GM12878 (cell line): Measurements from ENCODE around the gene FSIP1. TPM values are rescaled to one million over a fixed set of nuclear protein-coding genes. Genes with fewer than 3 reads are reported as not detected.

Experiments used
- ATAC-seq: fragments of 200-7000 bp; cut with Tn5 transposase; 3 replicates; pipeline ENCODE4 v1.9.1; 2020; ENCODE audit warnings: mild to moderate bottlenecking, moderate library complexity
- BruUV-seq: library from RNA; stranded (reverse); fragments of 400-500 nt; replicated peaks from 2 replicates; lab custom pipeline; 2021; lab: Mats Ljungman, UMichigan
- CTCF ChIA-PET: fragments of 300-600 bp; sonication (Branson Sonifier 250); formaldehyde crosslinking; extraction: SDS; loops from one replicate; lab custom pipeline; 2021; ENCODE audit warnings: inconsistent platforms; lab: Yijun Ruan, JAX
- POLR2A ChIA-PET: fragments of 350-600 bp; formaldehyde crosslinking; extraction: SDS; loops from one replicate; lab custom pipeline; 2021; ENCODE audit warnings: inconsistent platforms; lab: Charles Lee
- RAD21 ChIA-PET: fragments of 300-600 bp; sonication (Branson Sonifier 250); formaldehyde crosslinking; loops from one replicate; lab custom pipeline; 2023; ENCODE audit warnings: antibody characterized with exemption; ENCODE audit not compliant: unreplicated experiment; lab: Charles Lee
- SMC1A ChIA-PET: fragments of 300-600 bp; sonication (Branson Sonifier 250); formaldehyde crosslinking; loops from one replicate; lab custom pipeline; 2023; ENCODE audit not compliant: unreplicated experiment, uncharacterized antibody; lab: Charles Lee
- DNase-seq: peaks from one replicate; pipeline ENCODE4 v3.0.0-alpha.2; 2011; ENCODE audit warnings: low read depth, low spot score
- FAIRE-seq: peaks from 3 replicates; lab custom pipeline; 2011; peaks lifted over from hg19 to GRCh38; lab: Jason Lieb, UNC
- H2AFZ ChIP-seq: 2 replicates; pipeline ENCODE4 v1.6.0; 2011; ENCODE audit warnings: low read depth, low read length, control low read depth; ENCODE audit not compliant: control insufficient read depth
- H3K27ac ChIP-seq: 2 replicates; pipeline ENCODE4 v1.5.1; 2011; ENCODE audit warnings: control low read depth; ENCODE audit not compliant: control insufficient read depth, insufficient read depth
- H3K27me3 ChIP-seq, 2 experiments: replicated peaks in 1 of 2; 2 replicates each; pipeline versions ENCODE4 v1.6.0 to v1.6.1; 2011; ENCODE audit warnings: low read length in 1 of 2; ENCODE audit not compliant: control insufficient read depth in 2 of 2, insufficient read depth in 2 of 2
- H3K36me3 ChIP-seq, 2 experiments: 2 replicates each; pipeline ENCODE4 v1.5.1; 2011; ENCODE audit warnings: low read length in 1 of 2; ENCODE audit not compliant: control insufficient read depth in 2 of 2, insufficient read depth in 2 of 2
- H3K4me1 ChIP-seq: 2 replicates; pipeline ENCODE4 v1.6.1; 2011; ENCODE audit warnings: mild to moderate bottlenecking, low read length, moderate library complexity, mixed read lengths; ENCODE audit not compliant: control insufficient read depth, insufficient read depth
- H3K4me2 ChIP-seq: 2 replicates; pipeline ENCODE4 v1.6.0; 2011; ENCODE audit warnings: control low read depth; ENCODE audit not compliant: control insufficient read depth, insufficient read depth
- H3K4me3 ChIP-seq: fragments of 200-600 bp; sonication (generic); 2 replicates; pipeline ENCODE4 v1.5.1; 2016
- H3K79me2 ChIP-seq: 2 replicates; pipeline ENCODE4 v1.6.0; 2011; ENCODE audit warnings: low read length; ENCODE audit not compliant: control insufficient read depth, insufficient read depth
- H3K9ac ChIP-seq: 2 replicates; pipeline ENCODE4 v1.8.0; 2011; ENCODE audit warnings: low read length, control low read depth, mixed read lengths; ENCODE audit not compliant: control insufficient read depth, insufficient read depth
- H3K9me3 ChIP-seq: replicated peaks from 3 replicates; pipeline ENCODE4 v1.5.1; 2011; ENCODE audit warnings: mild to moderate bottlenecking, low read length; ENCODE audit not compliant: control insufficient read depth, insufficient read depth
- H4K20me1 ChIP-seq: 2 replicates; pipeline ENCODE4 v1.6.0; 2011; ENCODE audit not compliant: control insufficient read depth, insufficient read depth
- ATF7 ChIP-seq: fragments of 450-650 bp; IDR thresholded peaks from 2 replicates; pipeline ENCODE4 v1.6.1; 2016; ENCODE audit warnings: low read depth, mild to moderate bottlenecking
- BACH1 ChIP-seq: fragments of 450-650 bp; IDR thresholded peaks from 2 replicates; pipeline ENCODE4 v1.6.1; 2017; ENCODE audit warnings: mild to moderate bottlenecking, borderline replicate concordance
- ELK1 ChIP-seq: IDR thresholded peaks from 2 replicates; pipeline ENCODE4 v1.6.1; 2012; ENCODE audit warnings: low read depth, low read length, improper control_type of control experiment
- EZH2 ChIP-seq: IDR thresholded peaks from 2 replicates; pipeline ENCODE4 v1.6.1; 2012; ENCODE audit warnings: low read depth, mild to moderate bottlenecking, control low read depth, inconsistent platforms, low read length, borderline replicate concordance; ENCODE audit not compliant: control insufficient read depth
- FOXK2 ChIP-seq: fragments of 450-650 bp; IDR thresholded peaks from 2 replicates; pipeline ENCODE4 v1.6.1; 2017; ENCODE audit warnings: mild to moderate bottlenecking, moderate library complexity
- IKZF2 ChIP-seq, 2 experiments: fragments of 450-650 bp; IDR thresholded peaks; 2 replicates each; pipeline ENCODE4 v1.6.1; 2017; ENCODE audit warnings: mild to moderate bottlenecking in 2 of 2, moderate library complexity in 2 of 2
- IRF4 ChIP-seq: IDR thresholded peaks from 2 replicates; pipeline ENCODE4 v1.6.1; 2011; ENCODE audit warnings: low read depth, low read length
- KAT2A ChIP-seq: conservative IDR thresholded peaks from 2 replicates; pipeline ENCODE4 v1.6.1; 2011; ENCODE audit warnings: low read depth, low read length; ENCODE audit not compliant: control insufficient read depth
- MTA2 ChIP-seq: fragments of 450-650 bp; IDR thresholded peaks from 2 replicates; pipeline ENCODE4 v1.6.1; 2016; ENCODE audit warnings: low read depth, mild to moderate bottlenecking, moderate library complexity
- NFYA ChIP-seq: IDR thresholded peaks from 2 replicates; pipeline ENCODE4 v1.6.1; 2011; ENCODE audit warnings: low read depth, mild to moderate bottlenecking, low read length, improper control_type of control experiment, borderline replicate concordance
- NFYB ChIP-seq: IDR thresholded peaks from 2 replicates; pipeline ENCODE4 v1.6.1; 2011; ENCODE audit warnings: low read depth, mild to moderate bottlenecking, low read length, improper control_type of control experiment, moderate library complexity; ENCODE audit not compliant: insufficient read depth
- PKNOX1 ChIP-seq: fragments of 450-650 bp; IDR thresholded peaks from 2 replicates; pipeline ENCODE4 v1.6.1; 2016; ENCODE audit warnings: mild to moderate bottlenecking
- SP1 ChIP-seq: IDR thresholded peaks from one replicate; pipeline ENCODE4 v1.6.1; 2011; ENCODE audit warnings: low read depth, low read length
- TARDBP ChIP-seq: IDR thresholded peaks from 2 replicates; pipeline ENCODE4 v1.6.1; 2016; ENCODE audit warnings: borderline replicate concordance
- WGBS: methylation state at CpG from one replicate; pipeline ENCODE4 v1.1.6; 2016; ENCODE audit warnings: low lambda C conversion rate; ENCODE audit not compliant: insufficient replicate concordance, insufficient coverage; ENCODE audit errors: missing lambda C conversion rate; 5-methylcytosine and 5-hydroxymethylcytosine counted together
- in situ Hi-C: fragments of 300-500 bp; cut with MboI; formaldehyde crosslinking; loops from 9 replicates; pipeline ENCODE4 v1.14.3; 2018; ENCODE audit warnings: mixed read lengths
- intact Hi-C: fragments of 100-400 bp; cut with micrococcal nuclease; formaldehyde crosslinking; loops from one replicate; pipeline ENCODE4 v1.14.2; 2022; ENCODE audit not compliant: unreplicated experiment
- polyA plus RNA-seq, 11 experiments: library from polyadenylated mRNA; depleted of rRNA in 4 of 11; unstranded in 6 of 11; stranded (reverse) in 5 of 11; fragments of >200 nt; fragmentation: Nextera tagmentation in 4 of 11; fragmentation: Illumina TruSeq in 1 of 11; extraction: Ambion mirVana in 4 of 11; extraction: Trizol in 1 of 11; gene quantifications; 1 replicate in 1 of 11; 2 replicates in 10 of 11; pipeline versions ENCODE4 v1.2.1 to v1.2.3, GENCODE V29; 2011 to 2016; ENCODE audit warnings: inconsistent platforms in 2 of 11, missing spikeins in 2 of 11, low read depth in 1 of 11
- total RNA-seq, 4 experiments: library from RNA; depleted of rRNA in 3 of 4; stranded (reverse); fragments of >200 nt in 3 of 4; fragmentation: Illumina TruSeq in 1 of 4; extraction: Trizol in 1 of 4; gene quantifications; 2 replicates each; pipeline versions ENCODE4 v1.2.1 to v1.2.3, GENCODE V29; 2013 to 2021
- TF ChIP-seq, protein P1 (sequence below): fragments of 450-650 bp; IDR thresholded peaks from 2 replicates; pipeline ENCODE4 v1.6.1; 2018; ENCODE audit warnings: borderline replicate concordance, mild to moderate bottlenecking; ENCODE audit not compliant: partially characterized antibody

The FSIP1 gene
- total and polyA plus RNA-seq, 10 of the 15 experiments (the other 5 are each of a cell fraction or from before 2014, with no cell fraction given) = 0.15 to 0.67 (median 0.35) TPM

GRCh38 chr15:39685367-39685766 lies 97.3 kb downstream of the FSIP1 start:
- peak; percentile 49; the same call in 2 of the 3 replicates for ATAC-seq

More at GRCh38 chr15:39685367-39685766, 97.3 kb downstream of the FSIP1 start:
- BruUV-seq = no TSS peak
- no peak overlapping the region for H3K4me3 ChIP-seq
- ChIA-PET RAD21 (interaction anchor here (0.7 to 4.8 kb wide), 17 partner anchors 12 to 422 kb away, joined by 3 to 137 read pairs (median 3); partner anchors contain the start of gene FSIP1), SMC1A (interaction anchor here (0.6 to 9.2 kb wide), 19 partner anchors 10 to 190 kb away, joined by 3 to 220 read pairs (median 4); no protein-coding TSS in a partner anchor), CTCF (interaction anchor here (0.6 to 14.1 kb wide), 36 partner anchors 9 to 1870 kb away, joined by 3 to 400 read pairs (median 4); partner anchors contain the start of gene FSIP1), POLR2A (no interaction called here)
- no peak overlapping the region for H3K4me2 ChIP-seq
- TF ChIP-seq TARDBP (no peak), IKZF2 (IDR thresholded peaks at IDR 0.05) (peak in 1 of 2 experiments; percentile 38; a peak in 1 of 4 replicates), ATF7 (no peak), IRF4 (no peak), FOXK2 (no peak), SP1 (no peak), BACH1 (no peak), ELK1 (no peak), MTA2 (peak; percentile 51; the same call in 1 of the 2 replicates), EZH2 (no peak), KAT2A (no peak), NFYB (no peak), NFYA (no peak), PKNOX1 (no peak)
- TF ChIP-seq, protein P1, sequence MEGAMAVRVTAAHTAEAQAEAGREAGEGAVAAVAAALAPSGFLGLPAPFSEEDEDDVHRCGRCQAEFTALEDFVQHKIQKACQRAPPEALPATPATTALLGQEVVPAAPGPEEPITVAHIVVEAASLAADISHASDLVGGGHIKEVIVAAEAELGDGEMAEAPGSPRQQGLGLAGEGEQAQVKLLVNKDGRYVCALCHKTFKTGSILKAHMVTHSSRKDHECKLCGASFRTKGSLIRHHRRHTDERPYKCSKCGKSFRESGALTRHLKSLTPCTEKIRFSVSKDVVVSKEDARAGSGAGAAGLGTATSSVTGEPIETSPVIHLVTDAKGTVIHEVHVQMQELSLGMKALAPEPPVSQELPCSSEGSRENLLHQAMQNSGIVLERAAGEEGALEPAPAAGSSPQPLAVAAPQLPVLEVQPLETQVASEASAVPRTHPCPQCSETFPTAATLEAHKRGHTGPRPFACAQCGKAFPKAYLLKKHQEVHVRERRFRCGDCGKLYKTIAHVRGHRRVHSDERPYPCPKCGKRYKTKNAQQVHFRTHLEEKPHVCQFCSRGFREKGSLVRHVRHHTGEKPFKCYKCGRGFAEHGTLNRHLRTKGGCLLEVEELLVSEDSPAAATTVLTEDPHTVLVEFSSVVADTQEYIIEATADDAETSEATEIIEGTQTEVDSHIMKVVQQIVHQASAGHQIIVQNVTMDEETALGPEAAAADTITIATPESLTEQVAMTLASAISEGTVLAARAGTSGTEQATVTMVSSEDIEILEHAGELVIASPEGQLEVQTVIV = no peak
- no peak overlapping the region for H3K9ac ChIP-seq
- no peak for FAIRE-seq
- intact Hi-C loops = loop anchor here (5.0 kb wide), 2 partner anchors 103 to 192 kb away; partner anchors contain the start of gene THBS1
- H3K36me3 ChIP-seq = no peaks in the 10 kb centered on the region
- H2AFZ ChIP-seq = no peak overlapping the region
- no peaks in the 10 kb centered on the region for H3K4me1 ChIP-seq
- H3K79me2 ChIP-seq = no peaks in the 10 kb centered on the region
- in situ Hi-C loops = no loop called here
- no peaks in the 10 kb centered on the region for H4K20me1 ChIP-seq
- WGBS = 0% methylated on average over 1 of the region's 1 CpG
- DNase-seq = no peak
- H3K9me3 ChIP-seq = no peaks in the 10 kb centered on the region
- no peaks in the 10 kb centered on the region for H3K27me3 ChIP-seq
- no peak overlapping the region for H3K27ac ChIP-seq
